Activated CD4-positive, CD25-positive, alpha-beta regulatory T cell treated with anti-CD3 and anti-CD28 coated beads, Interleukin-2, amount 50 U/mL, for 16 hours (primary cell): ENCODE measurements around the gene USP36.
"Not testable (repeated sequence)": the region's sequence is repeated elsewhere in the genome, so short reads cannot be mapped to it uniquely, and the experiment has no call there.

Experiments used
- DNase-seq: peaks from one replicate; pipeline ENCODE4 v3.0.0-alpha.2; 2020; ENCODE audit warnings: low read depth, low spot score

USP36 gene

GRCh38 chr17:78872486-78872885 lies 31.9 kb upstream of the USP36 start:
- DNase-seq = no peak

GRCh38 chr17:78870621-78871020 lies 30.0 kb upstream of the USP36 start:
- DNase-seq = no peak

GRCh38 chr17:78868391-78868790 lies 27.8 kb upstream of the USP36 start:
- no peak for DNase-seq

GRCh38 chr17:78867046-78867445 lies 26.4 kb upstream of the USP36 start:
- DNase-seq = not testable (repeated sequence)

GRCh38 chr17:78865682-78866390 lies 25.2 kb upstream of the USP36 start:
- peak; percentile 47 for DNase-seq

DNA sequence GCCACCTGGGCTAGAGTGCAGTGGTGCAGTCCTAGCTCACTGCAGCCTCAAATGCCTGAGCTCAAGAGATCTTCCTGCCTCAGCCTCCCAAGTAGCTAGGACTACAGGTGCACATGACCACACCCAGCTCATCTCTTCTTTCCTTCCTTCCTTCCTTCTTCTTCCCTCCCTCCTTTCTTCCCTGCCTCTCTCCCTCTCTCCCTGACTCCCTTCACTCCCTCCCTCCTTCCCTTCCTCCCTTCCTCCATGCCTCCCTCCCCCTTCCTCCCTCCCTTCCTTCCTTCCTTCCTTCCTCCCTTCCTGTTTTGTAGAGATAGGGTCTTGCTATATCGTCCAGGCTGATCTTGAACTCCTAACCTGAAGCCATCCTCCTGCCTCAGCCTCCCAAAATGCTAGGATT lies 23.5 kb upstream of the USP36 start:
- DNase-seq = no peak

DNA sequence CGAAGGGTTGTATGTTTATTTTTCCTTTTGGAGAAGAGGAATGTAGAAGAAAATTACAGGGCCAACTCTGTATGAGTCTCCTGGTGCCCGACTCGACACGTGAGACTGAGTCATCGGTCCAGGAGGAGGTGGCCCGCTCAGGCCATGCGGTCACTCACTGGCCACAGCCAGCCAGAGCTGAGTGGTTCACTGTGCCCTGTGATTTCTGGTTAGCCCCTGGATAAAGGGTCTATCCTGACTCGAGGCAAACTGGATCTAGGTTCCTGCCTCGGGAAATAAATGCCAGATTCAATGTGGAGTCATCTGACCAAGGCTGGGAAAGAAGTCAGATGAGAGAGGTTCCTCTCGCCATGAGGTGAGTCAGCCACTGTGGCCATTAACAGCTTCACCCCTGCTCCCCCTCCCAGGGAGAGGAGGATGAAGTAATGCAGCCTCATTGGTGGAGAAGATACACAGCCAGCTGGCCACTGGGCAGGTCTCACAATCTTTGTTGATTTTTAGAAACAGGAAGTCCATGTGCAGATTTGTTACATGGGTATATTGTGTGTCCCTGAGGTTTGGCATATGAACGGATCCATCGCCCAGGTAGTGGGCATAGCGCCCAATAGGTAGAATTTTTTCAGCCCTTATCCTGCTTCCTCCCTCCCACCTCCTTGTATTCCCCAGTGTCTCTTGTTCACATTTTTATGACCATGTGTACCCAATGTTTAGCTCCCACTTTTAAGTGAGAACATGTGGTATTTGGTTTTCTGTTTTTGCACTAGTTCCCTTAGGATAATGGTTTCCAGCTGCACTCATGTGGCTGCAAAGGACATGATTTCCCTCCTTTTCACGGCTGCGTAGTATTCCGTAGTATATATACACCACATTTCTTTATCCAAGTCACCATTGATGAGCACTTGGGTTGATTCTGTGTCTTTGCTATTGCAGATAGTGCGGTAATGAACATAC lies 21.7 kb upstream of the USP36 start:
- DNase-seq = no peak

GRCh38 chr17:78861229-78861628 lies 20.6 kb upstream of the USP36 start:
- DNase-seq = no peak

- no peak for DNase-seq
Observed at GRCh38 chr17:78859051-78859450, 18.4 kb upstream of the USP36 start.

DNA sequence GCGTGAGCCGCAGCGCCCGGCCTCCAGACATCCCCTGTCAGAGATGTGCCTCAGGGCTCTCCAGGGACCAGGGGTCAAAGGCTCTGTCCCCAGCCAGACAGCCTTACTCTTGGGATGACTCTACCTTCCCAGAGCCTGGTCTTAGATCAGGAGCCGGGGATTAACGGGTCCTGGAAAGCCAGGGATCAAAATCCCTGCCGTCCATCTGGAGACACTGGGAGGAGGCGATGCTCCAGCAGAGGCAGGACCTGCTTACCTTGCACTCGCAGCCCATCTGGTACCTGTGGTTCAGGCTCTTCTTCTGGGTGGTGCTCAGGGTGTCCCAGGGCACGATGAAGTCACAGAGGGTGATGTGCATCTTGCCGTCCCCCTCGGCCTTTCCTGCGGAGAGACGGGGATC lies 16.7 kb upstream of the USP36 start:
- DNase-seq = no peak

DNA sequence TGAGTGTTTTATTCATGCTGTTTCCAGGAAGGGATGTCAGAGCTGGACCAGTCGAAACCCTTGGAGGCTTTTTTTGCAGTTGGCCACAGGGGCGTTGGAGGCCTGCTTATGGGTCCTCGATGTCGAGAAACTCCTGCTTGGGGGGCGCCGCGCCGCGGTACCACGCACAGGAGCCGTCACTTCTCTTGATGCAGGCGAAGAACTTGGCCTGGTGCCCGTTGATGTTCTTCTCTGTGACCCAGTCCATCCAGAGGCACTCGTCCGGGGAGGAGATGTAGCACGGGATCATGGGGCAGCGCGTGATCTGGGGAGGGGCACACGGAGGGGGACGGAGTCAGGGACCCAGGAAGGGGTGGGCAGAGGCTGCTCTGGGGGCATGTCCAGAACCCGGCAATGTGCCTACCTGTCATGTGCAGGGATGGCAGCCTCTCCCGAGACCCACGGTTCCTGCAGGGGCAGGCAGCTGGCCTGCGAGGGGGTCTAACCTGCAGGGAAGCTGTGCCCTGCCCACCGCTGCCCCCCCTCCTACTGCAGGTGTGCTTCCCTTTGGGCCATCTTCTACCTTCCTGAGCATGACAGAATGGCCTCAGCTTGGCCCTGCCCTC lies 15.0 kb upstream of the USP36 start:
- no peak for DNase-seq

DNA sequence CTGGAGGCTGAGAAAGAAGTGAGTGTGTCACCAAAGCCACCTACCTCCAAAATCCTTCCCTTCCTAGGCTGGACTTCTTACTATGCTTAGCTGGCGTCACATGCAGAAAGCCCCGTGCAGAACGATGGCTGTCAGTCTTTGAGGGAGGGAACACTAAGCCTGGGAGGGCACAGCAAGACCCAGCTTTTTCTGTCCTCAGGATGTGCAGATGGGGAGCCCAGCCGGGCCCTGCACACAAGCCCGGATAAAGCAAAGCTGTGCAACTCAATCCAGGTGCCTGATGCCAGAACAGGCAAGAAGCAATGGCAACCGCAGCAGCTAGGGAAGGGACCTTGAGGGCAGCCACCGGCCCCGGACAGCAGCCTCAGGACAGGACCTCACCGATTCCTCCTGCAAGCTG lies 13.9 kb upstream of the USP36 start:
- no peak for DNase-seq

DNA sequence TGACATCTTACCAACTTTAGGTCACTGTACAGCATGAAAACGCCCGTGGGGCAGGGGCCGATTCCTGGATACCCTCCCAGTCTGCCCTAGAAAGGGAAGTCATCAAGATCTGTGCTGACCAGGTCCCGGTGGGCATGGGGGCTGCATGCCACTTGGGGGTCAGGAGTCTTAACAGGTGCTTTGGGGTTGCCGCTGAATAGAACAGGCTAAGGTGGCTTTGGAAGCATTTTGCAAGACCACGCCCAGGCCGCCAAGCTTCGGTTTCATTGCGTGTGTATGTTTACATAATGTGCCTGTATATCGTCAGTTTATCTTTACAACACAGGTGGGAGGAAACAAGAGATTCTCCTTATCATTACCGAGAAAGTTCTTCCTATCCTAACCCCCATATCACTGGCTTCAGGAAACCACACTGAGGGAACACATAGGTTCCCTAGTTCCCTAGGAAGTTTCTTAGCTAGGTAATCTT lies 13.3 kb upstream of the USP36 start:
- DNase-seq = no peak

DNA sequence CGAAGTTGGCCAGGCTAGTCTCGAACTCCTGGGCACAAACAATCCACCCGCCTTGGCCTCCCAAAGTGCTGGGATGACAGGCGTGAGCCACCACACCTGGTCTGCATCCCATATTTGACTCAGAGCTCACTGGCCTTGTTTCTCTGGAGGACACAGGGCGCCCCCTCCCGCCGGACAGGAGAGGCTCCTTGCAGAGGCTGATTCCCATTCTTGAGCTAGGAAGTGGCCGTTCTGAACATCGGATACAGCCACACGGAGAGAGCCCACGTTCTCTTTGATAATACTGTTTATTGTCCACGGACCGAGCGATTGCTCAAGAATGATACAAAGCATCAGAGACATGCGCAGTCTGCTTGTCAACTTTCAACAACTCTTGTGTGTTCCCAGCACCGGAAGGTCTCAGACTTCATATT lies 12.1 kb upstream of the USP36 start:
- DNase-seq = no peak

- no peak for DNase-seq
Observed at GRCh38 chr17:78849026-78849425, 8.4 kb upstream of the USP36 start.

DNA sequence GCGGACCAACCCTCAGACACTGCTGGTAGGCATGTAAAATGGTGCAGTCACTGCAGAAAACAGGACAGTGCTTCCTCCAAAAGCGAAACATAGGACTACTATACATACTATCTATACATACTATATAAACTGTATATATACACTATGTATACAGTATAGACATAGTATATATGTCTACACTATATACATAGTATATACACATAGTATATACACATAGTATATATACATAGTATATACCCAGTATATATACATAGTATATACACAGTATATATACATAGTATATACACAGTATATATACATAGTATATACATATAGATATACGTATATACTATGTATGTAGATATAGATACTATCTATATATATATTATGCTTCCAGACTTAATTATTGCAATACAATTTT lies 6.4 kb upstream of the USP36 start:
- no peak for DNase-seq

DNA sequence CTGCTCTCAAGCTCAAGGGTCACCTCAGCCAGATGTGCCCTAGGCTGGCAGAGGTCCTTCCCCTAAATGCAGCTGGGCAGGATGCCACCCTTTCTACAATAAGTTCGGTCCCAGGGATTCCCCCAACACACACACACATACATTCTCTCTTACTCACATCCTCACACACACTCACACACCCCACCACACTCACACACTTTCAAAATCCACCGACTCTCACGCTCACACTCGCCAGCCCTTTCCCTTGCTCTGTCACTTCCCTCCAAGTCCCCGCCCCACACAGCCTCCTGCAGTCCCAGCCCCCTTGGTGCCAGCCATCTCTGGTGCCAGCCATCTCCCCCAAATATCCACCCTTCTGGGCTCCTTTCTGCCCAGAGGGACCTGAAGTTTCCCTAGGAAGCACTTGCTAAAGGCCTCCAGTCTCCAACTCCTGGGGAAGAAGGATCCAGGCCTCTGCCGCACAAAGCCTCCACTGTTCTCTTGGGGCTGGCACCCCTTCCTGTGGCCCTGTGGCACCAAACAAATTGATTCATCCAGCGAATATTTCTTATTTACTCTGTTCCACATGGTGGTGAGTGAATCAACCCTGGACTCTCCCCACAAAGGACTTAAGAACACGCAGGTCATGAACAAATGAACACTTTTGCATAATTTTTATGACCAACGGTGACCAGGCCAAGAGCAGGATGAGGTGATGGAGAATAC lies 3.8 kb upstream of the USP36 start:
- DNase-seq = no peak

- DNase-seq = peak; percentile 13
Observed at GRCh38 chr17:78842881-78843565, 2.4 kb upstream of the USP36 start.

DNA sequence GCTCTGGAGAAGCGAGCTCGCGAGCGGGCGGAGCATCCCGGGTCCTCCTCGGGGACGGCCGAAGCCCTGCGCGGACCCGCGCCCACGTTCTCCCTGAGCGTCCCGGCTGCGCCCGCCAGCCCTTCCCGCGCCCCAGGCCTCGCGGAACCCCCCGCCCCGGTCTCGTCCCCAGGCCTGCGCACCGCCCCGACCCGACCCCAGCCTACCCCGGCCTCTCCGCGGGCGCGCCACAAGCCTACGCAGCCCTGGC lies 159 bp downstream of the USP36 start:
- DNase-seq = no peak

DNA sequence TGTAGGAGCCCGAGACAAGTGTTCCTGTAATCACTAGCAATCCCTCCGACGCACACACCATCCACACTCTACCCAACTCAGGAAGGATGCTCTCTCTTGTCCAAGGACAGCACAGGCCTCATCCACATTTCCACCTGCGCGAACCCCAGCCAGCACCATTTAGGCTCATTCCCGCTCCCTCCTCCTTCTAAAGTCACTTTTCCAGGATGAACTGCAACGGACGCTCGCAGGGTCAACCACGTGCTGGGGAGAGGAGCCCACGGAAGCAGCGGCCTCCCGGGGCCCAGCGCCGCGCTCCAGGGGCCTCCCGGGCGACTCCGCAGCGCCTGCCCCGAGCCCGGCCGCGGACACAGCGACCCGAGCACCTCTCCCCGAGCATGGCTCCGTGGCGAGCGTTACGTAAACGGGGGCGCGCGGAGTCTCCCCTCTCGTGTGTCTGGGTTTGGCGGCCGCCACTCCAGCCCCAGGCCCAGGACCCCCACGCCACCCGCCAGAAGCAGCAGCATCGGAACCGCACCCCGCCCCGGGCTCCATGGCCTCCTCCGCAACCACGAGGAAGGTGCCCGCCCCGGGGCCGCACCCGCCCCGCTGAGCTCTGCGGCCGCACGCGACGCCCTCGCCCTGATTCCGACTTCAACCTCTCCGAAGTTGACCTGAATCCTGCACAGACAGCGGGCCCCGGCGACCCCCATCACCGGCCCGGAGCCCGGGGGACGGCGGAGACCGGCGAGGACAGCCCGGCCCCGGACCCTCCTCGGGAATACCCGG lies 668 bp downstream of the USP36 start:
- peak; percentile 17 for DNase-seq
